Measurements from ENCODE around the gene TMBIM6.

TMBIM6 gene

GRCh38 chr12:49809906-49810389 is 68.6 kb downstream of the TMBIM6 start:
- DNase-seq, result no peak
- Histone ChIP-seq H3K27me3 (ENCODE audit: insufficient read depth, low read depth, severe bottlenecking) (no peaks in the 10 kb centered on the region), H3K27ac (peak overlapping the region; percentile 40), H3K4me3 (ENCODE audit: low read depth, low read length) (no peak overlapping the region), H3K36me3 (no peaks in the 10 kb centered on the region), H3K9me3 (ENCODE audit: severe bottlenecking) (no peaks in the 10 kb centered on the region)
- no peak for TF ChIP-seq CTCF (IDR thresholded peaks at IDR 0.05; ENCODE audit: low read depth, low read length)

GRCh38 chr12:49811136-49811535 is 69.8 kb downstream of the TMBIM6 start:
- no peaks in the 10 kb centered on the region for H3K36me3 ChIP-seq
- no peak for TF ChIP-seq CTCF (IDR thresholded peaks at IDR 0.05; ENCODE audit: low read depth, low read length)
- no peak for DNase-seq
- no peaks in the 10 kb centered on the region for H3K9me3 ChIP-seq (ENCODE audit: severe bottlenecking)
- no peak overlapping the region for H3K27ac ChIP-seq
- no peak overlapping the region for H3K4me3 ChIP-seq (ENCODE audit: low read depth, low read length)
- no peaks in the 10 kb centered on the region for H3K27me3 ChIP-seq (ENCODE audit: insufficient read depth, low read depth, severe bottlenecking)

- H3K36me3 ChIP-seq, result no peaks in the 10 kb centered on the region
- no peak for TF ChIP-seq CTCF (IDR thresholded peaks at IDR 0.05; ENCODE audit: low read depth, low read length)
- DNase-seq, result no peak
- no peak overlapping the region for H3K27ac ChIP-seq
- no peaks in the 10 kb centered on the region for H3K27me3 ChIP-seq (ENCODE audit: insufficient read depth, low read depth, severe bottlenecking)
- no peak overlapping the region for H3K4me3 ChIP-seq (ENCODE audit: low read depth, low read length)
- H3K9me3 ChIP-seq (ENCODE audit: severe bottlenecking), result no peaks in the 10 kb centered on the region
These were observed 70.6 kb downstream of the TMBIM6 start for GRCh38 chr12:49811961-49812401.

- DNase-seq, result no peak
- no peaks in the 10 kb centered on the region for H3K36me3 ChIP-seq
- H3K9me3 ChIP-seq (ENCODE audit: severe bottlenecking), result no peaks in the 10 kb centered on the region
- H3K27me3 ChIP-seq (ENCODE audit: insufficient read depth, low read depth, severe bottlenecking), result no peaks in the 10 kb centered on the region
- H3K4me3 ChIP-seq (ENCODE audit: low read depth, low read length), result no peak overlapping the region
- TF ChIP-seq CTCF (IDR thresholded peaks at IDR 0.05; ENCODE audit: low read depth, low read length), result no peak
- no peak overlapping the region for H3K27ac ChIP-seq
These were observed 71.8 kb downstream of the TMBIM6 start for GRCh38 chr12:49813131-49813530.
